ENCODE results near the gene KRT2.

Gene KRT2

DNA sequence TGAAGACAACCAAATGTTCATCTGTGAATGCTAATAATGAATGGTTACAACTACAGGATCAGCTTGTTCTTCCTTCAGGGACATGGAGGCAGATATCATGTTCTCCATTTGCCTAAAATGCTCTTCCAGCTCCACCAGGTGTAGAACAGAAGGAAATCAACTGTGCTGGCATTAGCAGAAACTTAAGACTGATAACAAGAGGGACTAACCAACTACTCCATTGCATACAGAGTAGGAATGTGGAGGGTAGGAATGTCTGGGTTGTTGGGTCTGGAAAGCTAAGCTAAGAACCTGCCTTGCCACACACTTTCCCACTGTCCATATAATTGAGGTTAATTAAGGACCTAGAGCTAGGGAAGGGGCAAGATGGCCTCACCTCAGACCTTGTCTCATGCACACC is 11.4 kb upstream of the KRT2 start:
- no peak for DNase-seq (ENCODE audit: low read depth)

DNA sequence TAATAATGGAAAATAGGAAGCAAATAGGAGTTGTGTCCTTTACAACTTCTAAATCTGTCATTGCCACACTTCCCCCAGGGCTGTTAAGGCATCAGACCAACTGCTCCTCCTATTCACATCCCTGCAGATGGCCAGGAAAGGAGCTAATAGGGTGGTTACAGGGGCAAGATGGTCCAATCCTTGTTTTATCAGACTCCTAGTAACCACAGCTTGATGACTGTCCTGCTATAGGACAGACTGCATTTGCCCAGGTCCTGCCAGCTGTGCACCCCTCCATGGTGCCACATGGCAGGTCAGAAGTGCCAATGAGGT is 10.9 kb upstream of the KRT2 start:
- no peak for DNase-seq (ENCODE audit: low read depth)

DNA sequence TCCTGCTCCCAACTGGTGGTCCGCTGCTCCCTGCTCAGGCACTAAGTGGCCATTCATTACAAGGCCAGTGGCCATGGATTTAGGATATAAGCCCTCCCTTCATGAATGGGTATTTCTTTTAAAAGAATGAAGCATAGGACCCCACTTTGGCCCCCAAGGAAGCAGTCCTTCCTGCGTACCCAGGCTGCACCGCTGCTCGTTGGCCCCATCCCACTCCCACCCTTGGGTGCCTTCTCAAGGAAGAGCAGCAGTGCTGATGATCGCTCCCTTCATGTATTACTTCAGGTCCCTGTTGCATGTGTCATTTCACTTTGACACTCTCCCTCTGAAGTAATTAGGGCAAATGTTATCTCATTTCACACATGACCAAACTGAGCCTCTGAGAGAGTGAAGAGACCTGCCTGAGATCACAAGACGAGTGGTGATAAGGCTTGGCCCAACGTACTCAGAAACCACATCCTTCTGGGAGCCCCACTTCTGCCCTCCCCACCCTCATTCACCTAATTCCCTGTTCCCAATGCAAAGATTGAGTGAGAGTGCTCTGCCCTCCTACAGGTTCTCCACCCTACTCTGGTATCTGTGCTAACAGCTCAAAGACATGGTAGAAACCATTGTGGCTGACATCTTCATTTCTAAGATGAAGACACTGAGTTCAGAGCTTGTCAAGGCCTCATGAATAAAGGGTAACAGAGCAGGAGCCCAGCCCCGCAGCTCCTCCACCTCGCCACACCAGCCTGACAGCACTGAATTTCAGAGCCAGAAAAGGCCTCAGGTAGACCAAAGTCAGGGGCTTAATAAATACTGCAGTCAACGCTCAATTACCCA is 10.3 kb upstream of the KRT2 start:
- no peak for DNase-seq (ENCODE audit: low read depth)

DNA sequence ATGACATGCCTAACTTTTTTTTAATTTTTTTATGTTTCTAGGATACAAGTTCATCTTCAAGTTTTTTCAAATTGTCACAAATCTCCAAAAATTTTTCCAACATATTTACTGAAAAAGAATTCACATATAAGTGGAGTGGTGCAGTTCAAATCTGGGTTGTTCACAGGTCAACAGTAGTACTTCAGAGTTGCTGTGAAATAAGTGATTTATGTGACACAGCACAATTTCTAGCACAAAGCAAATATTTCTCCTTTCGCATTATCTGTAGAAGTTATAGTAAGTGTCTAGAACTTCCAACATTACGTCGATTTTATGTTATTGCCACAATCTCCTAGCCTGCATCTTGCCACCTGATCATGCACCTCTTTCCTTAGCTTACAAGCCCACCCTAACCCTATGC is 9.7 kb upstream of the KRT2 start:
- no peak for DNase-seq (ENCODE audit: low read depth)

DNA sequence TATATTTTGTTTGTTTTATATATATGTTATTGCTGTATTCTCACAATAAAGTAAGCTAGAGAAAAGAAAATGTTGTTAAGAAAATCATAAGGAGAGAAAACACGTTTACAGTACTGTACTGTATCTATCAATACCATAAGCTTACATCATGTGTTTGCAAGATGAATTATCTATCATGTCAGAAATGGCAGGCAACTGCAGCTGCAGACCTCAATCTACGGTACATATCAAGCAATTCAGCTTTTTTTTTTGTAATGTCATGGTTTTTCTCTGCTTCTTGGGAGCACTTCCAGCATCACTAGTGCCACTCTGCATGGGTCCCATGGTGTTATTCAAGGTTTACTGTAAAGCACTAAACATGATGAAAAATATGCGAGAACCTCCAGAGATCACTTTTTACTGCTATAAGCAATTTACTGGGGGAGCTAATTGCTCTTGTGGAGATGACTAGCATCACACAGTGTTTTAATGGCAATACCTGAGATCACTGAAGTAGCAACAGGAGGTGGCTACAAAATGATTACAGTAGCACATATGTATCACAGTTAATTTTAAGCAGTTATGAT is 9.0 kb upstream of the KRT2 start:
- DNase-seq (ENCODE audit: low read depth): no peak

DNA sequence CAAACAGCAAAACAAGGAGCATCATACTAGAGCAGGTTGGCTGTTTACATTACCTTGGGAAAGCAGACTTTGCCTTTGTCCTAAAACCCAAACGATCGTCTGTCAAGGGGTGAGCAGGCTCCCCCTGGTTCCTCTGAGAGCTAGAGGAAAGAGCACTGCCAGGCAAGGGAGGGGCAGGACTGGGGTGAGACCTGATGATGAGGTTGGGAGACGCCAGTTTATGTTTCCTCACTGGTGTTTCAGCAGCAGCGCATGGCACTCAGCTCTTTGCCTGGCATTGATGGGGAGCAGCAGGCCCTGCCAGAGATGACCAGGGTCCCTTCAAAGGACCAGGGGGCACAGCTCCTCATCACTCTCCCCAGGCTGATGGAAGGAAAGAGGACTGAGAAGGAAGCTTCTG is 7.9 kb upstream of the KRT2 start:
- DNase-seq (ENCODE audit: low read depth): no peak

DNA sequence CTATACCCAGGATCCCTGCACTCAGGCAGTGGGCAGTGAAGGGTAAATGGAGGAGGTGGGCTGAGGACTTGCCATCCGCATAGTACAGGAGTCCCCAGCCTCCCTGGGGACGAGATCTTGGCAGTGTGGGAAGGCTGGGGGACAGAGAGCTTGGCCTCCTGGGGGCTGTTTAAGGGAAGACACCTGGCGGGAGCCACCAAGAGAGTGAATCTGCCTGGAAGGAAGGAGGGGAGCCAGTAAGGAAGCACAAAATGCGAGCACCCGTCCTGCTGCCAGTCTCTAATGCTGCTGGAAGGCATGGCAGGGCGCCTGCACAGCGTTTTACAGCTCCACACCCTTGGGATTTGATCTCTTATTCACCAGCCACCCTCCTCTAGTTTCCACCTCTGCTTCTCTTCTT is 7.4 kb upstream of the KRT2 start:
- DNase-seq (ENCODE audit: low read depth): no peak

DNA sequence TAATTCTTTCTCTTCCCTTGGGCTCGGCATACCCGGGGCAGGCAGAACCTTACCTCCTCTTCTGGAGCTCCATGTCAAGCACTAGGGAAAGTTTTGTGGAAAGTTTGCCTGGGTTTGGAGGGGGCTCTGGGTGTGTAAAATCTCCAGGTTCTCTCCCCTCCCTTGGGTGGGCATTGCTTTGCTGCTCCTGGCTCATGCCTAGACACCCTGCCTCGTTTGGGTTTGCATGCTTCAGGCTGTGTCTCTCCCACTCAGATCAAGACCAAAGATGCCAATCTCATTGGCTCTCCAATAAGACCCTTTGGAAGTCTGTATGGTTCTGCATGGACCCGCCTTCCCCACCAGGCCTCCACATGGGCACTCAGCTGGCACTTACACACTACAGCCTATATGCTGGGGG is 6.2 kb upstream of the KRT2 start:
- no peak for DNase-seq (ENCODE audit: low read depth)

DNA sequence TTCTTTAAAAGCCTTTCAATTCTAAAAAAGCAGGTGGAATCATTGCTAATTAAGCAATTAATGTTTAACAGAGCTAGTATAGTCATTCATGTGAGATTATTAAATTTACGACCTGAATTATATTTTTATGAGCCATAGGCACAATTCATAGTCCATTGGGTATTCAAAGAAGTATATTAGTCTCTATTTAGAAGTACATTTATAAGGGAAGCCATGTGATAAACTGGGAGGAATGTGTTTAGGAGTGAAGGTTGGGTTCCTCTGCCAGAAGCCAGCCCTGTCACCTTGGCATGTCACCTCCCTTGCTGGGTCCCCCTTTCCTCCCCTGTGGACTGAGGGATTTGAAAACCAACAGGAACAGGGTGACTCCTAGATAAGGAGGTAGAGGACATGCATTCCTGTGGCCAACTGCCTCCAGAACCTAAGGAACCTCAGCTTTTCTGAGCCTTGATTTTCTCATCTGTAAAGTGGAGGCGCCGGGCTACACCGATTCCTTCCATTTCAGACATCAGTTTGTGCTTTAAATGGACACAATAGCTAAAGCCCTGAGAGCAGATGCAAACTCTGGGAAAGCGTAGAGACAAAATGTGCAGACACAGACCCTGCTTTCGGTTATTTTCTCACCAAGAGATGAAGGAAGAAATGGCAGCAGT is 5.4 kb upstream of the KRT2 start:
- no peak for DNase-seq (ENCODE audit: low read depth)

DNA sequence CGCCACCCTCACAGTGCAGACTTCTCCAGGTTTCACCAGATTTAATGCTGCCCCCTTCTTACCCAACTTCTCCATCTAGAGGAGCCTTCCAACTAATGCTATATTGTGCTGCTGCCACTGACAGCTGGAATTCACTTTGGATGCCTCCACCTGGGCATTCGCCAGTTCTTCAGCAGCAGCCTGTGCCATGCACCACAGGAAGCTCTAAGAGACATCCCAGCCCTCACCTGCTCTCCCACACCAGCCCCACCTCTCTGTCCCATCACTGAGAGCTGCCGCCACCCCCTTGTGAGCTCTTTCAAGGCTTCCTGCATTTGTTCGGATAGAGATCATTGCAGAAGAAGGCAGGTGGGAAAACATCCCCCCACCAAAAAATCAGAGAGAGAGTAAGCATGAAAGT is 4.6 kb upstream of the KRT2 start:
- no peak for DNase-seq (ENCODE audit: low read depth)

DNA sequence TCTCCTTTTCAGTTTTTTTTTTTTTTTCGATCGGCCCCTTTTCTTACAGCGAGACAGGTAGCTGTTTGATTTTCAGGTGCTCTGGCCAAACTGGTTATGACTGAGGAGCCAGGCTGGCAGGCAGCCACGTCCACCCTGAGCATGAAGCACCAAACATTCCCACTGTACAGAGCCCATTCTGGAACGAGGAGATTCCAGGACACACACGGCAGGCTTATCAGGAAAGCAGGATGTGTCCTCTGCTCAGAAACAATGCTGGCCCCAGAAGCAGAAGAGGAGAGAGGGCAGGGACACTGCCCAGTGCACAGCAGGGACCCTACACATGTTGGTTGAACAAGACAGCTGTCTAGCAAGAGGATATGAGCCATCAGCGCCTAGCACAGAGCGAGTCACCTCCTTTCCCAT is 3.7 kb upstream of the KRT2 start:
- DNase-seq (ENCODE audit: low read depth): no peak

DNA sequence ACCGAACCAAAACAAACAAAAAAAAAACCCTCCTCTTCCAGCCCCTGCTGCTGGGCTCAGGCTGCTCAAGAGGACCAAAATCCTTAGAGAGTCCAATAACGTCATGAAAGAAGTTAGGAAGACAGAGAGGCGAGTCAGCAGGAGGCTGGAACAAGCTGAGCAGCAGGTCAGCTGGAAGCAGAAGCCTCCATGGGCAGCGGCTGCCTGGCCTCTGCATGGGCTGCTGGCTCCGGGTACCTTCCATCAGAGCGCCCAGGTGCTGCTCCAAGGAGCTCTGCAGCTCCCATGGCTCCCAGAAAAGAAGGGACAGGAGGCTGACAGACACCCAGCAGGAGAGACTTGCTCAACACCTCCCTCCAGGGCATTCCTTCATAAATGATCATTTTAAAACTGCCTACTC is 3.2 kb upstream of the KRT2 start:
- no peak for DNase-seq (ENCODE audit: low read depth)

DNA sequence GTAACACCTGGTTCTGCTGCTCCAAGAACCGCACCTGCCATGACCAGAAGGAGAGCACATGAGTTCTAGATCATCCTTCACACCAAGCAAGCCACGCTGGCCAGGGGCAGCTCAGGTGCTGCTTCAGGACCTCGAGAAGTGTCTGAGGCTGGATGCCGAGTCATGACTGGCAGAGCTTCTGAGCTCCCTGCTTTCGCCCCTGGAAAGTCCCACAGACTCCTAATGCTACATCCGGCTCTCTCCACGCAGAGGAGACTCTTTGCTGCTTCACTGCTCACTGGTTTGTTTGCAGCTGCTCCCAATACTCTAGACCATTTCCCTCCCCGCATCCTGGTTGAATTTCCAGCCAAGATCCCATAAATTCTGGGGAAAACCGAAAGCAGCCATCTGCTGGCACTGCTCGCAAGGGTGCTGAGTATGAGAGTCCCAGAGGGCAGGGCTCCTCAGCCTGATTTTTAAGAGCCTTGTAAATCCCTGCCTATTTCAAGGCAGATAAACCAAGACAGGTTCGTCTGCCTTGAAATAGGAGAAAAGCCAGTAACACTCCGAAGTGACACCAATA is 1.4 kb downstream of the KRT2 start:
- DNase-seq (ENCODE audit: low read depth): no peak

DNA sequence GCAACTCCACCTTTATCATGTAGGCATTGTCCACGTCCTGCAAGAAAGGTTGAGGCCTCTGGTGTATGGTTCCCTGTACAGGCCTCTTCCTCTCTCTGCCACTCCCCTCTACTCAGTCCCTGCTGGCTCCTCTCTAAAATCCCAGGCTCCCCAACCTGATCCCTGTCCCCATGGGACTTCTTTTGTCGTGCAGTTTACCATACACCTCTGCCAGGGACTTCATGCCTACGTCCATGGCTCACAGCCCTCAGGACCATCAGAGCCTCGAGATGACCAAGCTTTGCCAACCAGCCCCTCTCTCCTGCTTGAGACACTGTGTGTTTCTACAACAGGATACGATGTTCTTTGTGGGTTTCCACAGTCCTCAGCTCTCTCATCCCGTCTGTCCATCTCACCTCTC is 2.9 kb downstream of the KRT2 start:
- no peak for DNase-seq (ENCODE audit: low read depth)

DNA sequence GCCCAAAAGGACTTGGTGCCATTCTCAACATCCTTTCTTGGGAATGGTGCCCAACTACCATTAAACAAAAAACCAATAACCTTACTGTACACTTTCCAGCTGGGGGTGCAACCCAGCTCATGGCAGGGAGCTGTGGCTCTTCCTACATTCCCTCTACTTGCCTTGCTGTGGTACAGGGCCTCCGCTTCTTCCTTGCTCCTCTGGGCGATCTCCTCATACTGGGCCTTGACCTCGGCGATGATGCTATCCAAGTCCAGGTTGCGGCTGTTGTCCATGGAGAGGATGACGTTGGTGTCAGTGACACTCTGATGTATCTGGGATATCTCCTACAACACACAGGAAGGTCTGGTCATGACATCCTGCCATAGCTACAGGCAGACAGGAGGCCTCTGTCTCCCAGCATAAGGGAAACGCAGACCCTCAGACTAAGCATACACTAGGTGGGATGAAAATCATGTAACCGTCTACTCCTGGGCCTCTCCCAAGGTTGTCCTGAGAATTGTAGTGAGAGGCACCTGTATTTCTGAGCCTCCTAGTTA is 3.9 kb downstream of the KRT2 start:
- no peak for DNase-seq (ENCODE audit: low read depth)

DNA sequence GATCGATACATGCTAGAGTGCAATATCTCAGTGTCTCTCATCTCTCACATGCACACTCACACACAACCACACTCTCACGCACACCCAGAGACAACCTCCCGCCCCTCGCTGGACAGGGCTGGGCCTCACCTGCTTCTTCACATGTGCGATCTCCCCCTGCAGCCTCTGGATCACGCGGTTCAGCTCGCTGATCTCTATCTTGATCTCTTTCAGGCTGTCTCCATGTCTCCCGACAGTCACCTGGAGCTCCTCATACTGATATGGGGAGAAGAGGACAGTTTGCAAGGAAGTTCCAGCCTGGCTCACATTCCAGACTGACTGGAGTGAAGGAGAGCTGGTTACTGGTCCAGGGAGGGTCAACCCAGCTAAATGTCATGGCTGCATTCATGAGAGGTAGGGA is 4.4 kb downstream of the KRT2 start:
- no peak for DNase-seq (ENCODE audit: low read depth)

DNA sequence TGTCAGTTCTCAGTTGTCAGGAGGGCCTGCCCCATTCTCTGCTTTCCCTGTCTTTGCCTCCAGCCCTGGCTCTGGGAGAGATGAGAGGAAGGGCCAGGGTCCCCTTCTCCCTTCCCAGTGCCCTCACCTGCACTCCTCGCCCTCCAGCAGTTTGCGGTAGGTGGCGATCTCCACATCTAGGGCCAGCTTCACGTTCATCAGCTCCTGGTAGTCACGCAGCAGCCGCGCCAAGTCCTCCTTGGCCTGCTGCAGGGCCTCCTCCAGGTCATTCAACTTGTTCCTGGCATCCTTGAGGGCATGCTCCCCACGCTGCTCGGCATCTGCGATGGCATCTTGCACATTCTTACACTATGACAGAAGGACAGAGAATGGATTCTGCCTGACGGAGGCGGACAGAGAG is 5.4 kb downstream of the KRT2 start:
- DNase-seq (ENCODE audit: low read depth): no peak

DNA sequence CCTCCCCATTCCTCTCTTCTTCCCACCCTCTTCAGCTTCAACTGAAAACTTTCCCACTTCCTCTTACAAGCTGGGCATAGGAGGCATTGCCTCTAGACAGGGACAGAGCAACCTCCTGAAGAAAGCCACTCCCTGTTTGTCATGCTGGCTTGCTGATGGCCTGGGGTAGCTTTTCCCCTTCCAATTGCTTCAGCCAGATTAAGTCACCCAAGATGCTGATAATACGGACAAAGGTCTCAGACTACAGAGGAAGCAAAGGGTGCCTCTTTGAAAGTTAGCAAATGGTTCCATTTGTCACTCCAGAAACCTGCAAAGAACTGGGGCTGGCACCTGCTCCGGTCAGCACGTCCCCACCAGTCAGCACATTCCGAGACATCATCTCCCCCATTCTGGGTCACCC is 6.0 kb downstream of the KRT2 start:
- no peak for DNase-seq (ENCODE audit: low read depth)

DNA sequence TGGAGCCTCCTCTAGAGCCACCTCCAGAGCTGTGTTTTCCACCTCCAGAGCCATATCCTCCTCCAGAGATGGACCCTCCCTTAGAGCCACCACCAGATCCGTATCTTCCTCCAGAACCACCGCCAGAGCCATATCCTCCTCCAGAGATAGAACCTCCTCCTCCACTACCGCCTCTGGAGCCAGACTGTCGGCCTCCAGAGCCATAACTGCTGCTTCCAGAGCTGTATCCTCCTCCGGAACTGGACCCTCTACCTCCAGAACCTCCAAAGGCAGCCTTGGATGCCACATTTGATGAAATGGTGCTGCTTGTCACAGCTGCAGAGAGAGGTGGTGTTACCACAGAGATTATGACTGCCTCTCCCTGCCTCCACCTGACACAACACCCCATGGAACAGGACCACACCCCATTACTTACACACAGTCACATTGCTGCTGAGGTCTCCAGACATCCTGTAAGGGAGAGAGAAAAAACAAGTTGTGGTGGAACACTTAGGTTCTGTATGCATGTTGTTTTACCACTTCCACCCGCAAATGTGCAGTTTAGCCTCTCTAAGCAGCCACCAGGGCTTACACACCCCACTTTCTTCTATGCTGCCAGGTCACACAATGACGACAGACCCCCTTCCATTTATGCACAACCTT is 6.8 kb downstream of the KRT2 start:
- peak; percentile 27 for DNase-seq (ENCODE audit: low read depth)

DNA sequence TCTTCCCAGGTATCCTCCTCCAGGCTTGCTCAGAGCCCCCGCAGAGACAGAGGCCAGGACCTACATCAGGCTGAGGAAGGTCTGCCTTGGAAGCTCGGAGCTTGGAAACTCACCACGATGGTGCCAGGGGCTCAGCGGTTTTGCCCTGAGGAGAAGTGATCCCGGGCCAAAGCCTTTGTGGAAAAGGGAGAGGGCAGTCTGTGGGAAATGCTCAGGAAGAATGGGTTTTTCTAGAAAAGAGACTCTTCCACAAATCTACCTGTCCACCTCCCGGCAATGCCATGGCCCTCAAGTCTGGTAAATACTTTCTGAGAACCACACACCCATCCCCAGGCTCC is 8.0 kb downstream of the KRT2 start:
- no peak for DNase-seq (ENCODE audit: low read depth)

DNA sequence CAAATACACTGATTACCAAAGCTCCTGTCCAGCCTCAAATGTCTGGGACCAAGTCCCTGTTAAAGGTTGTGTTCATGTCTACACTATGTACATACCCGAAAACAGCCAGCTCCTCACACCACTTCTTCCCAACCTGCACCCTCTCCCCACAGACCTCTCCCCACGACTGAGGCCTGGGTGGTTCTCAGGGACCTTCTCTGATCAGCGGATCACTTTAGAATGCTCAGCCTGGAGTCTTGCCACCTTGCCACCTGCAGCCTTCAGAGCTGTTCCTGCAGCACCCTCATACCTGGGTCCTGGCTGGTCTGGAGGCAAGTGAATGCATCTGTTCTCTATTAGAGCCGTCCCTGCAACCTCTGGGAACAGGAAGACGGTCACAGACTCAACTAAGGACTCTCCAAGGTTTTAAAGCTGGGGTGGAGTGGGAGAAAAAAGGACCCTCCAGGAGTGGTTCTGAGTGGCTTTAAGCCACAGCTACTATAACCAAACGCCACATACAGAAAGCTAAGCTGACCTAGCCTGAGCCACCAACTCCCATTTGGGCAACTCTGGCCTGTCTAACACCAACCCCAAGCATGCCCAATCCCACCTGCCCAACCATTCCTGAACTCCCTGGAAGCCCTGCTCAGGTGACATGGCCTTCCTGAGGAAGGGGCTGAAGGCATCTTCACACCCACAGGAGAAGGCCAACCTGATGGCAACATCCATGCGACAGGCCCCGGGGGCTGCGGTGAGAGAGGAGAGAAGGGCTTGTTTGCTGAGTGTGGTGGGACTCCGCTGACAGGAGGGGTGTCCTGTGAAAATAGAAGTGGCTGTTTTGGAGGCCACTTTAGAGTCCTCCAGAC is 8.6 kb downstream of the KRT2 start:
- no peak for DNase-seq (ENCODE audit: low read depth)

DNA sequence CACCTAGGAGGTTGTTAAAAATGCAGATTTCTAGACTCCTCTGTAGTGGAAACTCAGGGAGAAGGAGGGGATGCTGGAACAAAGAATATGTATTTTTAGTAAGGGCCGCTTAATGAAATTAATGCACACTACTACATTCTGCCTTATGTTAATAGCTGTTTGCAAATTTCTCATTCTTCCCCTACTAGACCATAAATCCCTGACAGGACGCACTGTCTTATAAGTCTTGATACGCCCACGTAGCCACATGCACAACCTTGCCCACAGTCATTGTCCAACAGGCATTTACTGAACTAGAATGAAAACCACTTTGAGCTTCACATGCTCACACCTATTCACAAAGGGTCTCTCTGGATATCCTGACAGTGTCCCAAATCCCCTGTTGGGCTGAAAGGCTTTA is 10.5 kb downstream of the KRT2 start:
- DNase-seq (ENCODE audit: low read depth): no peak
